ENCODE measurements around the gene GADD45B. TPM values are rescaled to one million over a fixed set of nuclear protein-coding genes. Genes with fewer than 3 reads are reported as not detected.

The GADD45B gene
- total RNA-seq, 1 experiment from 2014 or later, result 16.2 TPM

DNA sequence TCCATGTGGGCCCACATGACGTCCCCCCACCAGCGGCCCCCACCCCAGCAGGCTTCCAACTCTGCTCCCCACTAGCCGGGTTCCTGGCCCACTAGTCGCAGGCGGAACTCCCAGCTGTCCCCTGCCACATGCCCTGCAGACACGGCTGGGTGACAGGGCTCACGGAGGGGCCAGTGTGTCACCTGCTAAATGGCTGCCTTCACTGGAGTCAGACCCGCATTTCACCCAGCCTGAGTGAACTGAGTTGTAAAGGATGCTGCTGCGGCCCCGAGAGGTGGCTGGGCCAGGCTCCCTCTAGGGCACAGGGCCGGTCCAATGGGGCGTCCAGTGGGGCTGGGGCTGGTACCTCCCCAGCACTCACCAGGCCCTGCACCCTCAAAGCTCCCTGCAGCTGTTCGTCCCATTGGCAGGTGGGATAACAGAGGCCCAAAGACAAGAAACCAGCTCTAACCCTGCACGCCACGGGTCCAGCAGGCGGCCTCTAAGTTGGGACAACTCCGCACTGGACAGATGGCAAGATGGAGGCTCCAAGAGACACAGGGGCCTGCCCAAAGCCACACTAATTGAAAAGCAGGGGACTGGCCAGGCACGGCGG, 22.4 kb upstream of the GADD45B start:
- H3K27ac ChIP-seq (ENCODE audit: insufficient read length, low read depth, low read length), result no peak overlapping the region
- H4K5ac ChIP-seq (ENCODE audit: insufficient read length, low read depth, low read length), result no peak overlapping the region
- no peak overlapping the region for H2BK120ac ChIP-seq (ENCODE audit: low read depth, low read length, poor library complexity, severe bottlenecking)
- H2BK12ac ChIP-seq (ENCODE audit: insufficient read length, low read depth, low read length), result no peak overlapping the region
- H3K4ac ChIP-seq (ENCODE audit: low read depth, low read length), result no peak overlapping the region
- H3K9me3 ChIP-seq (ENCODE audit: control insufficient read depth, low read depth, low read length), result no peaks in the 10 kb centered on the region
- H3K27me3 ChIP-seq (ENCODE audit: insufficient read depth, low read length), result no peaks in the 10 kb centered on the region
- no peak overlapping the region for H2AK5ac ChIP-seq (ENCODE audit: insufficient read length, low read length)
- no peak overlapping the region for H3K14ac ChIP-seq (ENCODE audit: insufficient read depth, low read length)
- H3K9ac ChIP-seq (ENCODE audit: extremely low read depth, insufficient read length, low read length), result no peak overlapping the region
- peak overlapping the region in 1 of 3 experiments; percentile 70; a peak in 1 of 7 replicates for H3K27ac Mint-ChIP-seq
- H4K8ac ChIP-seq (replicated peaks; ENCODE audit: insufficient read length, low read depth, low read length), result no peak overlapping the region
- H2BK20ac ChIP-seq (ENCODE audit: low read depth, low read length, poor library complexity, severe bottlenecking), result no peak overlapping the region
- no peak overlapping the region for H3K18ac ChIP-seq (ENCODE audit: insufficient read length, low read depth, low read length)
- no peak overlapping the region for H4K91ac ChIP-seq (ENCODE audit: insufficient read length, low read depth, low read length)
- no peaks in the 10 kb centered on the region; the same call in 1 of the 2 replicates for H3K4me1 ChIP-seq (ENCODE audit: insufficient read depth, low read length)
- peaks cover 8% of the 10 kb centered on the region for H3K79me1 ChIP-seq (ENCODE audit: insufficient read depth, low read depth, low read length, poor library complexity, severe bottlenecking)
- H3K23me2 ChIP-seq (ENCODE audit: insufficient read length, low read depth, low read length, poor library complexity, severe bottlenecking), result peaks cover 2% of the 10 kb centered on the region
- peaks cover 0 to 9% (median 5%) of the 10 kb centered on the region in 3 experiments; a peak in 5 of 7 replicates for H3K36me3 Mint-ChIP-seq (ENCODE audit: insufficient read depth in 1 of 3, low read depth in 3 of 3)
- H3K79me2 ChIP-seq (ENCODE audit: insufficient read depth, low read length), result peaks cover 32% of the 10 kb centered on the region; the same call in 1 of the 2 replicates
- no peak overlapping the region for H2BK15ac ChIP-seq (ENCODE audit: low read depth, low read length)
- TF ChIP-seq, protein P1, sequence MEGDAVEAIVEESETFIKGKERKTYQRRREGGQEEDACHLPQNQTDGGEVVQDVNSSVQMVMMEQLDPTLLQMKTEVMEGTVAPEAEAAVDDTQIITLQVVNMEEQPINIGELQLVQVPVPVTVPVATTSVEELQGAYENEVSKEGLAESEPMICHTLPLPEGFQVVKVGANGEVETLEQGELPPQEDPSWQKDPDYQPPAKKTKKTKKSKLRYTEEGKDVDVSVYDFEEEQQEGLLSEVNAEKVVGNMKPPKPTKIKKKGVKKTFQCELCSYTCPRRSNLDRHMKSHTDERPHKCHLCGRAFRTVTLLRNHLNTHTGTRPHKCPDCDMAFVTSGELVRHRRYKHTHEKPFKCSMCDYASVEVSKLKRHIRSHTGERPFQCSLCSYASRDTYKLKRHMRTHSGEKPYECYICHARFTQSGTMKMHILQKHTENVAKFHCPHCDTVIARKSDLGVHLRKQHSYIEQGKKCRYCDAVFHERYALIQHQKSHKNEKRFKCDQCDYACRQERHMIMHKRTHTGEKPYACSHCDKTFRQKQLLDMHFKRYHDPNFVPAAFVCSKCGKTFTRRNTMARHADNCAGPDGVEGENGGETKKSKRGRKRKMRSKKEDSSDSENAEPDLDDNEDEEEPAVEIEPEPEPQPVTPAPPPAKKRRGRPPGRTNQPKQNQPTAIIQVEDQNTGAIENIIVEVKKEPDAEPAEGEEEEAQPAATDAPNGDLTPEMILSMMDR (conservative IDR thresholded peaks at IDR 0.05), result no peak
- H3K4me2 ChIP-seq (ENCODE audit: insufficient read depth, insufficient read length, low read length), result no peak overlapping the region
- H3K56ac ChIP-seq (ENCODE audit: insufficient read length, low read depth, low read length), result no peak overlapping the region
- H3K9me3 Mint-ChIP-seq, result no peaks in the 10 kb centered on the region
- H3K23ac ChIP-seq (ENCODE audit: insufficient read length, low read depth, low read length), result no peak overlapping the region
- H4K20me1 ChIP-seq (ENCODE audit: control insufficient read depth, insufficient read depth, insufficient read length), result no peaks in the 10 kb centered on the region
- no peak overlapping the region for H2AFZ ChIP-seq (ENCODE audit: low read length)
- H3K27me3 Mint-ChIP-seq (ENCODE audit: low read depth), result no peaks in the 10 kb centered on the region
- H3T11ph ChIP-seq (ENCODE audit: low read length), result no peak overlapping the region
- DNase-seq, result no peak
- WGBS (ENCODE audit: extremely low coverage, insufficient read length, low lambda C conversion rate), result no CpG with 5 or more reads among the region's 19 CpGs
- no peak overlapping the region for H2BK5ac ChIP-seq (ENCODE audit: insufficient read length, low read length)
- H3K4me3 Mint-ChIP-seq, result peak overlapping the region in 1 of 2 experiments; percentile 23; a peak in 1 of 5 replicates
- H3K4me1 Mint-ChIP-seq, result peaks cover 8 to 22% of the 10 kb centered on the region in 2 experiments

Measured in H9 (cell line).